HL-60/S4 treated with phorbol 12-myristate 13-acetate at 8.2 ng/mL for 4 days and 3 days (cell line): ENCODE results near the gene PTTG2.
"Not testable (repeated sequence)": the region's sequence is repeated elsewhere in the genome, so short reads cannot be mapped to it uniquely, and the experiment has no call there.

Experiments
- in situ Hi-C: fragments of 300-500 bp; cut with MboI; formaldehyde crosslinking; loops from 2 replicates; pipeline ENCODE4 v1.15.0; 2022; ENCODE audit warnings: low sequenced_read_pairs

PTTG2 gene

GRCh38 chr4:37960098-37960497, at the start of gene PTTG2:
PTTG2 (plus strand) TSS chr4:37960398; CDS start chr4:37960435, 37 bp downstream.
- in situ Hi-C loops: no loop called here

GRCh38 chr4:37914539-37914938, 45.7 kb upstream of the PTTG2 start:
- in situ Hi-C loops: no loop called here

GRCh38 chr4:37917388-37917787, 42.8 kb upstream of the PTTG2 start:
- in situ Hi-C loops: no loop called here

- in situ Hi-C loops: no loop called here
Observed at GRCh38 chr4:37918653-37919052, 41.5 kb upstream of the PTTG2 start.

GRCh38 chr4:37922328-37922727, 37.9 kb upstream of the PTTG2 start:
- in situ Hi-C loops: no loop called here

- in situ Hi-C loops: not testable (repeated sequence)
Observed at GRCh38 chr4:37923089-37923488, 37.1 kb upstream of the PTTG2 start.

- in situ Hi-C loops: no loop called here
Observed at GRCh38 chr4:37924946-37925345, 35.3 kb upstream of the PTTG2 start.

GRCh38 chr4:37927434-37927833, 32.8 kb upstream of the PTTG2 start:
- in situ Hi-C loops: no loop called here

GRCh38 chr4:37928426-37929416, 31.5 kb upstream of the PTTG2 start:
- in situ Hi-C loops: no loop called here

GRCh38 chr4:37934096-37934495, 26.1 kb upstream of the PTTG2 start:
- in situ Hi-C loops: no loop called here

- in situ Hi-C loops: no loop called here
Observed at GRCh38 chr4:37934609-37935008, 25.6 kb upstream of the PTTG2 start.

- in situ Hi-C loops: no loop called here
Observed at GRCh38 chr4:37935026-37935425, 25.2 kb upstream of the PTTG2 start.

GRCh38 chr4:37936889-37937498, 23.2 kb upstream of the PTTG2 start:
- in situ Hi-C loops: no loop called here

GRCh38 chr4:37938208-37938607, 22.0 kb upstream of the PTTG2 start:
- in situ Hi-C loops: no loop called here

GRCh38 chr4:37946503-37947179, 13.6 kb upstream of the PTTG2 start:
- in situ Hi-C loops: no loop called here

GRCh38 chr4:37948542-37948941, 11.7 kb upstream of the PTTG2 start:
- in situ Hi-C loops: no loop called here

- in situ Hi-C loops: no loop called here
Observed at GRCh38 chr4:37949636-37950426, 10.4 kb upstream of the PTTG2 start.

- in situ Hi-C loops: no loop called here
Observed at GRCh38 chr4:37951461-37952352, 8.5 kb upstream of the PTTG2 start.

- in situ Hi-C loops: no loop called here
Observed at GRCh38 chr4:37953156-37953555, 7.0 kb upstream of the PTTG2 start.
